SK-N-SH (cell line): ENCODE data around the gene NAMPT. TPM values are rescaled to one million over a fixed set of nuclear protein-coding genes. Genes with fewer than 3 reads are reported as not detected.

Experiments
- CTCF ChIA-PET: fragments of 300-600, 350-600 bp; formaldehyde crosslinking; extraction: SDS; loops from one replicate; lab custom pipeline; 2021; lab: Yijun Ruan, JAX
- POLR2A ChIA-PET: fragments of 350-600 bp; sonication (Branson Sonifier 250); formaldehyde crosslinking; extraction: SDS; loops from one replicate; lab custom pipeline; 2020; ENCODE audit warnings: antibody characterized with exemption, inconsistent platforms; lab: Yijun Ruan, JAX
- DNase-seq: peaks from one replicate; pipeline ENCODE4 v3.0.0; 2012
- H2AFZ ChIP-seq: fragments of 200-600 bp; sonication (generic); 2 replicates; pipeline ENCODE4 v1.8.1; 2016; ENCODE audit warnings: antibody characterized with exemption, mild to moderate bottlenecking, low read depth
- H3F3A ChIP-seq: fragments of 200-600 bp; sonication (generic); replicated peaks from 2 replicates; pipeline ENCODE3; 2016; ENCODE audit warnings: antibody characterized with exemption, mild to moderate bottlenecking; ENCODE audit not compliant: insufficient read depth
- H3K27ac ChIP-seq, 2 experiments: fragments of 200-500 bp in 1 of 2; fragments of 200-600 bp in 1 of 2; sonication (Bioruptor generic) in 1 of 2; sonication (generic), shearing (Covaris generic) in 1 of 2; 2 replicates each; pipeline versions ENCODE4 v1.5.1 to v1.6.1; 2014 to 2016; ENCODE audit warnings: low read depth in 2 of 2, inconsistent platforms in 1 of 2, low read length in 1 of 2, mild to moderate bottlenecking in 1 of 2, mixed read lengths in 1 of 2
- H3K27me3 ChIP-seq: fragments of 200-600 bp; sonication (generic), shearing (Covaris generic); 2 replicates; pipeline ENCODE4 v1.6.1; 2016; ENCODE audit warnings: mixed run types; ENCODE audit not compliant: insufficient read depth
- H3K36me3 ChIP-seq, 2 experiments: fragments of 200-500 bp in 1 of 2; fragments of 200-600 bp in 1 of 2; sonication (Bioruptor generic) in 1 of 2; sonication (generic) in 1 of 2; replicated peaks in 1 of 2; 2 replicates each; pipeline versions ENCODE3 to v1.5.1; 2014 to 2016; ENCODE audit warnings: low read length in 1 of 2, mild to moderate bottlenecking in 1 of 2; ENCODE audit not compliant: insufficient read depth in 2 of 2, control insufficient read depth in 1 of 2
- H3K4me1 ChIP-seq, 2 experiments: fragments of 200-500 bp in 1 of 2; fragments of 200-600 bp in 1 of 2; sonication (Bioruptor generic) in 1 of 2; sonication (generic), shearing (Covaris generic) in 1 of 2; 2 replicates each; pipeline versions ENCODE4 v1.5.1 to v1.6.1; 2014 to 2016; ENCODE audit warnings: low read depth in 1 of 2, low read length in 1 of 2, mixed run types in 1 of 2; ENCODE audit not compliant: insufficient read depth in 2 of 2, control insufficient read depth in 1 of 2
- H3K4me2 ChIP-seq: fragments of 200-600 bp; sonication (generic), shearing (Covaris generic); 2 replicates; pipeline ENCODE4 v1.6.1; 2017; ENCODE audit warnings: mixed run types
- H3K4me3 ChIP-seq, 2 experiments: fragments of 200-500 bp in 1 of 2; fragments of 200-600 bp in 1 of 2; sonication (Bioruptor generic) in 1 of 2; sonication (generic), shearing (Covaris generic) in 1 of 2; 2 replicates each; pipeline versions ENCODE4 v1.5.1 to v1.8.1; 2014 to 2016; ENCODE audit warnings: low read depth in 2 of 2, inconsistent platforms in 1 of 2, low read length in 1 of 2, mild to moderate bottlenecking in 1 of 2, mixed read lengths in 1 of 2, moderate library complexity in 1 of 2
- H3K79me2 ChIP-seq: fragments of 200-600 bp; sonication (generic); 2 replicates; pipeline ENCODE4 v1.8.1; 2017; ENCODE audit warnings: mild to moderate bottlenecking; ENCODE audit not compliant: insufficient read depth
- H3K9ac ChIP-seq: fragments of 200-600 bp; sonication (generic); 2 replicates; pipeline ENCODE4 v1.6.1; 2017; ENCODE audit warnings: mixed run types
- H3K9me2 ChIP-seq: fragments of 200-600 bp; sonication (generic); 2 replicates; pipeline ENCODE4 v1.6.1; 2017; ENCODE audit warnings: mixed run types
- H3K9me3 ChIP-seq: fragments of 200-600 bp; sonication (generic); 2 replicates; pipeline ENCODE4 v1.6.1; 2017; ENCODE audit warnings: mixed run types, mild to moderate bottlenecking, moderate library complexity
- H4K20me1 ChIP-seq: fragments of 200-600 bp; sonication (generic); 2 replicates; pipeline ENCODE4 v1.6.1; 2017; ENCODE audit warnings: mild to moderate bottlenecking, mixed run types; ENCODE audit not compliant: insufficient read depth
- CHD2 ChIP-seq: fragments of 150-350 bp; IDR thresholded peaks from 2 replicates; pipeline ENCODE4 v1.6.1; 2018; ENCODE audit warnings: low read length; ENCODE audit not compliant: partially characterized antibody
- ELF1 ChIP-seq: IDR thresholded peaks from 2 replicates; pipeline ENCODE4 v1.4.0; 2012
- EP300 ChIP-seq, 2 experiments: IDR thresholded peaks; 2 replicates each; pipeline versions ENCODE4 v1.4.0 to v1.6.1; 2012; ENCODE audit warnings: borderline replicate concordance in 1 of 2, low read depth in 1 of 2, low read length in 1 of 2
- FOSL2 ChIP-seq: IDR thresholded peaks from 2 replicates; pipeline ENCODE4 v1.4.0; 2012; ENCODE audit warnings: low read depth, mild to moderate bottlenecking, moderate library complexity, borderline replicate concordance
- FOXJ3 ChIP-seq: sonication (generic); formaldehyde crosslinking; IDR thresholded peaks from 2 replicates; pipeline ENCODE4 v1.5.1; 2020; ENCODE audit warnings: mild to moderate bottlenecking, missing genetic modification reagents
- FOXM1 ChIP-seq: IDR thresholded peaks from 2 replicates; pipeline ENCODE4 v1.4.0; 2012; ENCODE audit warnings: low read depth, mild to moderate bottlenecking
- GATA2 ChIP-seq: sonication (generic); formaldehyde crosslinking; IDR thresholded peaks from 2 replicates; pipeline ENCODE4 v1.5.0; 2020; ENCODE audit warnings: mild to moderate bottlenecking, missing genetic modification reagents
- MXI1 ChIP-seq: IDR thresholded peaks from 2 replicates; pipeline ENCODE4 v1.6.1; 2012; ENCODE audit warnings: mild to moderate bottlenecking, low read depth, low read length, improper control_type of control experiment
- NRF1 ChIP-seq: IDR thresholded peaks from 2 replicates; pipeline ENCODE4 v1.6.1; 2012; ENCODE audit warnings: low read depth, mild to moderate bottlenecking, low read length
- POLR2AphosphoS5 ChIP-seq: IDR thresholded peaks from 2 replicates; pipeline ENCODE4 v1.6.1; 2012; ENCODE audit warnings: low read depth, low read length
- TAF1 ChIP-seq: IDR thresholded peaks from 2 replicates; pipeline ENCODE4 v1.6.1; 2012; ENCODE audit warnings: low read depth, mild to moderate bottlenecking, low read length, moderate library complexity, borderline replicate concordance
- TCF12 ChIP-seq: IDR thresholded peaks from 2 replicates; pipeline ENCODE4 v1.4.0; 2012
- TEAD4 ChIP-seq: IDR thresholded peaks from 2 replicates; pipeline ENCODE4 v1.4.0; 2012; ENCODE audit warnings: mild to moderate bottlenecking, borderline replicate concordance; ENCODE audit not compliant: insufficient read depth
- YY1 ChIP-seq: IDR thresholded peaks from 2 replicates; pipeline ENCODE4 v1.4.0; 2012; ENCODE audit warnings: low read depth, mild to moderate bottlenecking
- WGBS: methylation state at CpG from one replicate; pipeline ENCODE4 v1.1.6; 2017; ENCODE audit warnings: low lambda C conversion rate; 5-methylcytosine and 5-hydroxymethylcytosine counted together
- polyA plus RNA-seq, 3 experiments: library from polyadenylated mRNA; depleted of rRNA; stranded (reverse); fragments of >200 nt; gene quantifications; 2 replicates each; pipeline ENCODE4 v1.2.3, GENCODE V29; 2012
- TF ChIP-seq, protein P1 (sequence below): fragments of 200-600 bp; sonication (generic); IDR thresholded peaks from 2 replicates; pipeline ENCODE4 v1.6.1; 2017; ENCODE audit warnings: antibody characterized with exemption, mild to moderate bottlenecking, moderate library complexity
- TF ChIP-seq, protein P2 (sequence below): IDR thresholded peaks from 2 replicates; pipeline ENCODE4 v1.4.0; 2012; ENCODE audit warnings: low read depth, borderline replicate concordance
- TF ChIP-seq, protein P3 (sequence below): fragments of 150-350 bp; IDR thresholded peaks from 2 replicates; pipeline ENCODE4 v1.6.1; 2017; ENCODE audit warnings: antibody characterized with exemption, low read length, low read depth, borderline replicate concordance

The NAMPT gene
- polyA plus RNA-seq (2012; rRNA removed) = 20.1 and 25.5 TPM in 2 replicates
- 33.9 and 38.2 TPM in 2 replicates for polyA plus RNA-seq (2012; cell fraction: cytosol; rRNA removed)
- polyA plus RNA-seq (2012; cell fraction: nucleus; rRNA removed) = 12.6 and 34.2 TPM in 2 replicates

DNA sequence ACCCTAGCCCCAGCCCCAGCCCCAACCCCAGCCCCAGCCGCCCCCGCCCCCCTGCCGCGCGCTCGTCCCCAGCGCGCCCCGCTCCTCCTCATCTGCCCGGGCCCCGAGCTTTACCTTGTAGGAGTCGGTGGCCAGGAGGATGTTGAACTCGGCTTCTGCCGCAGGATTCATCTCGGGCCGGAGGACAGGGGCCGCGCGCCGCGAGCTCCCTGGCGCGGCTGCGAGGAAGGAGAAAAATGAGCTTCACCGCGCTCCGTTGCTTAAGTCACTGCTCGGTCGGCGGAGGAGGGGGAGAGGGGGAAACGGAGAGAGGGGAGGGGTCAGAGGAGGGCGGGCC lies at the start of gene NAMPT:
Gene NAMPT, minus strand, starts transcription at position 270 of the 337 bp plus-strand sequence. Its CDS starts 99 bp downstream, at position 171.
- Histone ChIP-seq H3F3A (peaks cover 19% of the 10 kb centered on the region), H3K27ac (peak within 1 kb of the TSS; percentile 96 to 98), H3K4me2 (peak within 1 kb of the TSS; percentile 88), H2AFZ (peak within 1 kb of the TSS; percentile 85), H3K36me3 (peaks cover 0 to 4% of the 10 kb centered on the region in 2 experiments), H3K79me2 (peaks cover 45% of the 10 kb centered on the region), H3K4me3 (peak within 1 kb of the TSS; percentile 90 to 98), H3K9me2 (no peaks in the 10 kb centered on the region), H4K20me1 (peaks cover 17% of the 10 kb centered on the region), H3K4me1 (peaks cover 0 to 22% of the 10 kb centered on the region in 2 experiments; a peak in 3 of 4 replicates), H3K27me3 (no peaks in the 10 kb centered on the region), H3K9me3 (no peaks in the 10 kb centered on the region), H3K9ac (peak within 1 kb of the TSS; percentile 92)
- POLR2A ChIA-PET = interaction anchor here (0.9 to 1.7 kb wide), 10 partner anchors 9 to 375 kb away, joined by 3 to 9 read pairs (median 4); partner anchors contain the start of gene SYPL1
- 2% methylated on average over 22 of the region's 32 CpGs for WGBS
- DNase-seq = no peak
- TF ChIP-seq POLR2AphosphoS5 (peak; percentile 82), FOXM1 (no peak), TAF1 (peak; percentile 71)
- CTCF ChIA-PET = interaction anchor here (1.1 to 3.9 kb wide), 7 partner anchors 9 to 865 kb away, joined by 3 to 21 read pairs (median 4); partner anchors contain the start of gene CCDC71L

DNA sequence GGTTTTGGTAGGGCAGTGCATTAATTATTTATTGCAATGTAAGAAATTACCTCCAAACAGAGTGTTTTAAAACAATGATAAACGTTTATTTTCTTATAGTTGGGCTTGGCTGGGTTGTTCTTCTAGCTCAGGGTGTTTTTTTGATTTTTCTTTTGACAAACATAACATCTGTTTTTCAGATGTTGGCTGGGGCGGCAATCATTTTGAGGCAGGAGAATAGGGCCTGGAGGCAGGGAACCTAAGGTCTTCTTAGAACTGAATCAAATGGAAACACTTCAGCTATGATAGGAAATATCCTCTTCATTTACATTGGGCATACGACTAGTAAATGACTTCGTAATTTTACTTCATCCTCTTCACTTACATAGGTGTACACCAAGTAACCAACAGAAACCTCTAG lies 47.4 kb upstream of the NAMPT start:
- POLR2A ChIA-PET = no interaction called here
- Histone ChIP-seq H3K9me3 (peaks cover 14% of the 10 kb centered on the region; the same call in 1 of the 2 replicates), H3K9me2 (no peaks in the 10 kb centered on the region), H3K4me3 (no peak overlapping the region), H4K20me1 (no peaks in the 10 kb centered on the region), H3K4me1 (peaks cover 4 to 14% of the 10 kb centered on the region in 2 experiments; a peak in 3 of 4 replicates), H3K27ac (no peak overlapping the region), H3K79me2 (no peaks in the 10 kb centered on the region), H3K27me3 (no peaks in the 10 kb centered on the region), H3K4me2 (no peak overlapping the region), H3K36me3 (no peaks in the 10 kb centered on the region), H3K9ac (no peak overlapping the region), H2AFZ (no peak overlapping the region), H3F3A (peaks cover 8% of the 10 kb centered on the region)
- no peak for DNase-seq
- TF ChIP-seq NRF1 (no peak), TAF1 (no peak), MXI1 (no peak), FOXM1 (no peak), TCF12 (no peak), EP300 (IDR thresholded peaks at IDR 0.05; ENCODE audit: borderline replicate concordance in 1 of 2, low read depth in 1 of 2, low read length in 1 of 2) (no peak), POLR2AphosphoS5 (no peak), CHD2 (no peak), TEAD4 (no peak), ELF1 (no peak), FOSL2 (no peak), YY1 (no peak), FOXJ3 (CRISPR knock-in tag) (no peak), GATA2 (no peak)
- TF ChIP-seq, protein P1, sequence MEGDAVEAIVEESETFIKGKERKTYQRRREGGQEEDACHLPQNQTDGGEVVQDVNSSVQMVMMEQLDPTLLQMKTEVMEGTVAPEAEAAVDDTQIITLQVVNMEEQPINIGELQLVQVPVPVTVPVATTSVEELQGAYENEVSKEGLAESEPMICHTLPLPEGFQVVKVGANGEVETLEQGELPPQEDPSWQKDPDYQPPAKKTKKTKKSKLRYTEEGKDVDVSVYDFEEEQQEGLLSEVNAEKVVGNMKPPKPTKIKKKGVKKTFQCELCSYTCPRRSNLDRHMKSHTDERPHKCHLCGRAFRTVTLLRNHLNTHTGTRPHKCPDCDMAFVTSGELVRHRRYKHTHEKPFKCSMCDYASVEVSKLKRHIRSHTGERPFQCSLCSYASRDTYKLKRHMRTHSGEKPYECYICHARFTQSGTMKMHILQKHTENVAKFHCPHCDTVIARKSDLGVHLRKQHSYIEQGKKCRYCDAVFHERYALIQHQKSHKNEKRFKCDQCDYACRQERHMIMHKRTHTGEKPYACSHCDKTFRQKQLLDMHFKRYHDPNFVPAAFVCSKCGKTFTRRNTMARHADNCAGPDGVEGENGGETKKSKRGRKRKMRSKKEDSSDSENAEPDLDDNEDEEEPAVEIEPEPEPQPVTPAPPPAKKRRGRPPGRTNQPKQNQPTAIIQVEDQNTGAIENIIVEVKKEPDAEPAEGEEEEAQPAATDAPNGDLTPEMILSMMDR = no peak
- TF ChIP-seq, protein P2, sequence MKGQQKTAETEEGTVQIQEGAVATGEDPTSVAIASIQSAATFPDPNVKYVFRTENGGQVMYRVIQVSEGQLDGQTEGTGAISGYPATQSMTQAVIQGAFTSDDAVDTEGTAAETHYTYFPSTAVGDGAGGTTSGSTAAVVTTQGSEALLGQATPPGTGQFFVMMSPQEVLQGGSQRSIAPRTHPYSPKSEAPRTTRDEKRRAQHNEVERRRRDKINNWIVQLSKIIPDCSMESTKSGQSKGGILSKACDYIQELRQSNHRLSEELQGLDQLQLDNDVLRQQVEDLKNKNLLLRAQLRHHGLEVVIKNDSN = no peak
- TF ChIP-seq, protein P3, sequence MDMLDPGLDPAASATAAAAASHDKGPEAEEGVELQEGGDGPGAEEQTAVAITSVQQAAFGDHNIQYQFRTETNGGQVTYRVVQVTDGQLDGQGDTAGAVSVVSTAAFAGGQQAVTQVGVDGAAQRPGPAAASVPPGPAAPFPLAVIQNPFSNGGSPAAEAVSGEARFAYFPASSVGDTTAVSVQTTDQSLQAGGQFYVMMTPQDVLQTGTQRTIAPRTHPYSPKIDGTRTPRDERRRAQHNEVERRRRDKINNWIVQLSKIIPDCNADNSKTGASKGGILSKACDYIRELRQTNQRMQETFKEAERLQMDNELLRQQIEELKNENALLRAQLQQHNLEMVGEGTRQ = no peak
- CTCF ChIA-PET = interaction anchor here (1.0 to 1.1 kb wide), 2 partner anchors 16 to 17 kb away, joined by 3 read pairs; no protein-coding TSS in a partner anchor
- 74% methylated on average over 4 of the region's 4 CpGs for WGBS
